PC-3 (cell line): ENCODE measurements around the gene RASAL2. TPM values are rescaled to one million over a fixed set of nuclear protein-coding genes. Genes with fewer than 3 reads are reported as not detected.

ENCODE experiments used
- ATAC-seq: fragments of 200-7000 bp; cut with Tn5 transposase; 2 replicates; pipeline ENCODE4 v1.9.1; 2020; ENCODE audit warnings: mild to moderate bottlenecking, moderate library complexity
- BruUV-seq: library from RNA; stranded (reverse); fragments of 400-500 nt; replicated peaks from 2 replicates; lab custom pipeline; 2021; lab: Mats Ljungman, UMichigan
- CTCF ChIA-PET: fragments of 300-600 bp; sonication (Branson Sonifier 250); formaldehyde crosslinking; loops from one replicate; lab custom pipeline; 2022; ENCODE audit warnings: antibody characterized with exemption; lab: Charles Lee
- POLR2A ChIA-PET: fragments of 300-600 bp; sonication (Branson Sonifier 250); formaldehyde crosslinking; loops from one replicate; lab custom pipeline; 2022; ENCODE audit warnings: antibody characterized with exemption; ENCODE audit not compliant: unreplicated experiment; lab: Charles Lee
- DNase-seq: peaks from one replicate; pipeline ENCODE4 v3.0.0-alpha.2; 2015
- H2AFZ ChIP-seq: fragments of 300-600 bp; sonication (generic); 2 replicates; pipeline ENCODE4 v1.6.0; 2016; ENCODE audit warnings: antibody characterized with exemption, low read length
- H3F3A ChIP-seq: fragments of 300-600 bp; sonication (generic); one replicate; pipeline ENCODE4 v1.6.0; 2017; ENCODE audit warnings: antibody characterized with exemption, low read length, control low read depth, mild to moderate bottlenecking; ENCODE audit not compliant: unreplicated experiment
- H3K27ac ChIP-seq: fragments of 300-600 bp; sonication (generic); 2 replicates; pipeline ENCODE4 v1.5.1; 2016; ENCODE audit warnings: mild to moderate bottlenecking, low read length
- H3K27me3 ChIP-seq: fragments of 300-600 bp; sonication (generic); 2 replicates; pipeline ENCODE4 v1.6.1; 2016; ENCODE audit warnings: low read length, mixed read lengths
- H3K36me3 ChIP-seq: fragments of 300-600 bp; sonication (generic); 2 replicates; pipeline ENCODE4 v1.6.1; 2016; ENCODE audit warnings: low read depth, mixed run types, low read length, mixed read lengths
- H3K4me1 ChIP-seq: fragments of 300-600 bp; sonication (generic); 2 replicates; pipeline ENCODE4 v1.5.1; 2016; ENCODE audit warnings: low read length; ENCODE audit not compliant: insufficient read depth
- H3K4me2 ChIP-seq: fragments of 300-600 bp; sonication (generic); 2 replicates; pipeline ENCODE4 v1.6.0; 2016; ENCODE audit warnings: low read length
- H3K4me3 ChIP-seq: fragments of 300-600 bp; sonication (generic); 2 replicates; pipeline ENCODE4 v1.5.1; 2016; ENCODE audit warnings: mild to moderate bottlenecking, low read length, mixed read lengths
- H3K79me2 ChIP-seq: fragments of 300-600 bp; sonication (generic); 2 replicates; pipeline ENCODE4 v1.6.1; 2017; ENCODE audit warnings: low read length, mixed read lengths
- H3K9ac ChIP-seq: fragments of 300-600 bp; sonication (generic); 2 replicates; pipeline ENCODE4 v1.6.0; 2016; ENCODE audit warnings: mild to moderate bottlenecking, low read length
- H3K9me2 ChIP-seq: fragments of 300-600 bp; sonication (generic); replicated peaks from 2 replicates; pipeline ENCODE4 v1.6.1; 2016; ENCODE audit warnings: mixed run types, low read length, mixed read lengths
- H3K9me3 ChIP-seq: fragments of 300-600 bp; sonication (generic); 2 replicates; pipeline ENCODE4 v1.6.1; 2016; ENCODE audit warnings: low read length, mixed read lengths
- H4K20me1 ChIP-seq: fragments of 300-600 bp; sonication (generic); 2 replicates; pipeline ENCODE4 v1.6.1; 2016; ENCODE audit warnings: low read length, mixed read lengths
- EZH2 ChIP-seq: fragments of 300-600 bp; sonication (generic); IDR thresholded peaks from one replicate; pipeline ENCODE4 v1.6.1; 2017; ENCODE audit warnings: antibody characterized with exemption, mild to moderate bottlenecking, low read length; ENCODE audit not compliant: unreplicated experiment
- EZH2phosphoT487 ChIP-seq: fragments of 300-600 bp; sonication (generic); IDR thresholded peaks from 2 replicates; pipeline ENCODE4 v1.6.1; 2018; ENCODE audit warnings: mild to moderate bottlenecking, antibody characterized with exemption, low read length, borderline replicate concordance
- intact Hi-C: fragments of 100-400 bp; cut with micrococcal nuclease; formaldehyde crosslinking; loops from 2 replicates; pipeline ENCODE4 v1.9.0; 2023
- total RNA-seq: library from RNA; depleted of rRNA; stranded (reverse); fragments of >200 nt; gene quantifications from 2 replicates; pipeline ENCODE4 v1.2.3, GENCODE V29; 2014
- TF ChIP-seq, protein P1 (sequence below): fragments of 300-600 bp; sonication (generic); conservative IDR thresholded peaks from 2 replicates; pipeline ENCODE4 v1.5.1; 2017; ENCODE audit warnings: antibody characterized with exemption, low read depth, mild to moderate bottlenecking, low read length

The RASAL2 gene
- total RNA-seq, 1 experiment from 2014 or later = 7.9 TPM

DNA sequence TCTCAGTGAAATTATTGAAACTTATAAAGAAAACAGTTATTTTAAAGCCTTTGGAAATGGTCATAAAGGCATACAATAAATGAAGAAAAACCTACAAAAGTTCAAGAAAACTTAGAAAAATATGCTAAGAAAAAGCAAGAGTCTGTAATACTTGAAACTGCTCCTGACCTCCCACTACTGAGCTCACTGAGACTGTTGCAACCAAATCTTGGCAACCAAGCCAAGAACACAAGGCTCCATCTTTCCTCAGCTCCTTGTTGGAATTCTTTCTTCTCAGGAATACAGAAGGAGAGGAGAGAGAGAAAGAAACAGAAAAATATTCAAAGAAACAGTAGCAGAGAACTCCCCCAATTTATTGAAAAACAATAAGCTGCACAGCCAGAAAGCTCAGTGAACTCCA is 160.5 kb downstream of the RASAL2 start:
- intact Hi-C loops = no loop called here
- no peak overlapping the region for H3K9ac ChIP-seq
- BruUV-seq = no TSS peak
- no peak for DNase-seq
- TF ChIP-seq EZH2 (no peak), EZH2phosphoT487 (no peak)
- TF ChIP-seq, protein P1, sequence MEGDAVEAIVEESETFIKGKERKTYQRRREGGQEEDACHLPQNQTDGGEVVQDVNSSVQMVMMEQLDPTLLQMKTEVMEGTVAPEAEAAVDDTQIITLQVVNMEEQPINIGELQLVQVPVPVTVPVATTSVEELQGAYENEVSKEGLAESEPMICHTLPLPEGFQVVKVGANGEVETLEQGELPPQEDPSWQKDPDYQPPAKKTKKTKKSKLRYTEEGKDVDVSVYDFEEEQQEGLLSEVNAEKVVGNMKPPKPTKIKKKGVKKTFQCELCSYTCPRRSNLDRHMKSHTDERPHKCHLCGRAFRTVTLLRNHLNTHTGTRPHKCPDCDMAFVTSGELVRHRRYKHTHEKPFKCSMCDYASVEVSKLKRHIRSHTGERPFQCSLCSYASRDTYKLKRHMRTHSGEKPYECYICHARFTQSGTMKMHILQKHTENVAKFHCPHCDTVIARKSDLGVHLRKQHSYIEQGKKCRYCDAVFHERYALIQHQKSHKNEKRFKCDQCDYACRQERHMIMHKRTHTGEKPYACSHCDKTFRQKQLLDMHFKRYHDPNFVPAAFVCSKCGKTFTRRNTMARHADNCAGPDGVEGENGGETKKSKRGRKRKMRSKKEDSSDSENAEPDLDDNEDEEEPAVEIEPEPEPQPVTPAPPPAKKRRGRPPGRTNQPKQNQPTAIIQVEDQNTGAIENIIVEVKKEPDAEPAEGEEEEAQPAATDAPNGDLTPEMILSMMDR = no peak
- H4K20me1 ChIP-seq = no peaks in the 10 kb centered on the region
- no peak overlapping the region for H2AFZ ChIP-seq
- H3K4me3 ChIP-seq = no peak overlapping the region
- ChIA-PET POLR2A (no interaction called here), CTCF (no interaction called here)
- H3K36me3 ChIP-seq = no peaks in the 10 kb centered on the region
- no peaks in the 10 kb centered on the region for H3K4me1 ChIP-seq
- H3K4me2 ChIP-seq = no peak overlapping the region
- no peak overlapping the region for H3K27ac ChIP-seq
- no peaks in the 10 kb centered on the region for H3K79me2 ChIP-seq
- H3K9me2 ChIP-seq = no peaks in the 10 kb centered on the region
- no peaks in the 10 kb centered on the region for H3K27me3 ChIP-seq
- ATAC-seq = no peak
- no peaks in the 10 kb centered on the region for H3F3A ChIP-seq
- H3K9me3 ChIP-seq = no peaks in the 10 kb centered on the region

DNA sequence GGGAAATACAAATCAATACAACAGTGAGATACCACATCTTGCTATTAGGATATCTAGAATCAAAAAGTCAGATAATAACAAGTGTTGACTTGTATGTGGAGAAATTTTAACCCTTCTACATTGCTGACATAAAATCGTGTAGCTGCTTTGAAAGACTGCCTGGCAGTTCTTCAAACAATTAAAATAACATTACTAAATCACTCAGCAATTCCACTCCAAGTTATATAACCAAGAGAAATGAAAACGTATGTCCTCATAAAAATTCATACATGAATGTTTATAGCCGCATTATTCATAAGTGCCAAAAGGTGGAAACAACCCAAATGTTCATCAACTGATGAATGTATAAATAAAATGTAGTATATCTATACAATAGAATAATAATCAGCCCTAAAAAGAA is 164.6 kb downstream of the RASAL2 start:
- H3K27me3 ChIP-seq = no peaks in the 10 kb centered on the region
- no peak overlapping the region for H2AFZ ChIP-seq
- TF ChIP-seq EZH2 = no peak
- TF ChIP-seq EZH2phosphoT487 = no peak
- TF ChIP-seq, protein P1 = no peak
- H3K4me1 ChIP-seq = no peaks in the 10 kb centered on the region; the same call in 1 of the 2 replicates
- CTCF ChIA-PET = no interaction called here
- H3K4me2 ChIP-seq = no peak overlapping the region
- no peaks in the 10 kb centered on the region for H3F3A ChIP-seq
- peak; percentile 7 for DNase-seq
- POLR2A ChIA-PET = interaction anchor here (0.7 kb wide), 1 partner anchor 1311 kb away, joined by 4 read pairs; no protein-coding TSS in a partner anchor
- no peaks in the 10 kb centered on the region for H3K9me3 ChIP-seq
- H3K9me2 ChIP-seq = no peaks in the 10 kb centered on the region
- intact Hi-C loops = no loop called here
- no peak overlapping the region for H3K4me3 ChIP-seq
- H3K36me3 ChIP-seq = no peaks in the 10 kb centered on the region
- no TSS peak for BruUV-seq
- no peak for ATAC-seq
- H3K9ac ChIP-seq = no peak overlapping the region
- no peaks in the 10 kb centered on the region for H4K20me1 ChIP-seq
- no peaks in the 10 kb centered on the region for H3K79me2 ChIP-seq
- no peak overlapping the region for H3K27ac ChIP-seq

GRCh38 chr1:178262120-178262500 is 168.2 kb downstream of the RASAL2 start:
- no peaks in the 10 kb centered on the region for H3K79me2 ChIP-seq
- H3K4me2 ChIP-seq = no peak overlapping the region
- CTCF ChIA-PET = no interaction called here
- no peaks in the 10 kb centered on the region for H3K27me3 ChIP-seq
- H3K9ac ChIP-seq = peak overlapping the region; percentile 40
- H3K9me2 ChIP-seq = no peaks in the 10 kb centered on the region
- H4K20me1 ChIP-seq = no peaks in the 10 kb centered on the region
- no peak for TF ChIP-seq EZH2
- TF ChIP-seq EZH2phosphoT487 = no peak
- TF ChIP-seq, protein P1 = no peak
- no peaks in the 10 kb centered on the region for H3K36me3 ChIP-seq
- no peak overlapping the region for H3K4me3 ChIP-seq
- peaks cover 3% of the 10 kb centered on the region; the same call in 1 of the 2 replicates for H3K4me1 ChIP-seq
- DNase-seq = peak; percentile 6
- H2AFZ ChIP-seq = no peak overlapping the region
- H3K27ac ChIP-seq = peak overlapping the region; percentile 39; the same call in 1 of the 2 replicates
- no peaks in the 10 kb centered on the region for H3K9me3 ChIP-seq
- intact Hi-C loops = no loop called here
- POLR2A ChIA-PET = no interaction called here
- ATAC-seq = no peak
- no TSS peak for BruUV-seq
- no peaks in the 10 kb centered on the region for H3F3A ChIP-seq
